K562 (cell line): ENCODE results near the gene C3. TPM values are rescaled to one million over a fixed set of nuclear protein-coding genes. Genes with fewer than 3 reads are reported as not detected.
A peak's percentile ranks its signal among the peaks of the same experiment; 100 is the strongest.

Source experiments
- CEBPB ChIP-seq: fragments of 450-650 bp; IDR thresholded peaks from 2 replicates; pipeline ENCODE4 v1.6.1; 2016; ENCODE audit warnings: missing genetic modification characterization, missing compliant biosample characterization
- CHD2 ChIP-seq: IDR thresholded peaks from 2 replicates; pipeline ENCODE4 v1.6.1; 2011; ENCODE audit warnings: low read depth, low read length
- DPF2 ChIP-seq: fragments of 450-650 bp; IDR thresholded peaks from 2 replicates; pipeline ENCODE4 v1.6.1; 2016
- MAFK ChIP-seq: IDR thresholded peaks from 2 replicates; pipeline ENCODE4 v1.6.1; 2011; ENCODE audit warnings: low read length, improper control_type of control experiment
- NELFE ChIP-seq: IDR thresholded peaks from 2 replicates; pipeline ENCODE4 v1.6.1; 2011; ENCODE audit warnings: mild to moderate bottlenecking; ENCODE audit not compliant: insufficient read depth, insufficient read length
- SETDB1 ChIP-seq: IDR thresholded peaks from one replicate; pipeline ENCODE4 v1.6.1; 2012; ENCODE audit warnings: low read length, control low read depth, inconsistent platforms
- SIRT6 ChIP-seq: IDR thresholded peaks from one replicate; pipeline ENCODE4 v1.6.1; 2012; ENCODE audit warnings: low read depth, mild to moderate bottlenecking, control low read depth, inconsistent platforms, low read length, moderate library complexity
- SP2 ChIP-seq: IDR thresholded peaks from 2 replicates; pipeline ENCODE4 v1.6.1; 2011; ENCODE audit warnings: mild to moderate bottlenecking, low read depth, low read length, moderate library complexity; ENCODE audit not compliant: poor library complexity, severe bottlenecking; ENCODE audit errors: extremely low read depth
- TCF3 ChIP-seq: sonication (generic); formaldehyde crosslinking; IDR thresholded peaks from 2 replicates; pipeline ENCODE4 v1.4.0; 2020; ENCODE audit warnings: mild to moderate bottlenecking, missing genetic modification reagents
- TFAM ChIP-seq: fragments of 250-450 bp; sonication (Bioruptor Pico); conservative IDR thresholded peaks from 2 replicates; pipeline ENCODE4 v1.5.0; 2021; ENCODE audit warnings: mild to moderate bottlenecking, moderate library complexity
- polyA plus RNA-seq, 8 experiments: library from polyadenylated mRNA; depleted of rRNA in 4 of 8; stranded (reverse) in 5 of 8; unstranded in 3 of 8; fragments of >200 nt; fragmentation: Nextera tagmentation in 2 of 8; fragmentation: Illumina TruSeq in 1 of 8; extraction: Ambion mirVana in 2 of 8; extraction: Trizol in 1 of 8; gene quantifications; 2 replicates each; pipeline versions ENCODE4 v1.2.1 to v1.2.3, GENCODE V29; 2011 to 2014; ENCODE audit warnings: inconsistent platforms in 1 of 8, missing spikeins in 1 of 8
- total RNA-seq, 7 experiments: library from RNA; depleted of rRNA in 6 of 7; stranded (reverse); fragments of >200 nt in 6 of 7; fragmentation: Illumina TruSeq in 2 of 7; extraction: Trizol in 2 of 7; gene quantifications; 2 replicates each; pipeline versions ENCODE4 v1.2.1 to v1.2.3, GENCODE V29; 2011 to 2021; ENCODE audit warnings: low replicate concordance in 1 of 7
- TF ChIP-seq, protein P1 (sequence below), 2 experiments: fragments of 450-650 bp in 1 of 2; IDR thresholded peaks; 2 replicates each; pipeline ENCODE4 v1.6.1; 2011 to 2017; ENCODE audit warnings: low read depth in 2 of 2, antibody characterized with exemption in 1 of 2, borderline replicate concordance in 1 of 2, low read length in 1 of 2, mild to moderate bottlenecking in 1 of 2, mixed read lengths in 1 of 2; ENCODE audit not compliant: control insufficient read depth in 1 of 2
- TF ChIP-seq, protein P2 (sequence below): sonication (generic); formaldehyde crosslinking; IDR thresholded peaks from 2 replicates; pipeline ENCODE4 v1.8.1; 2023; ENCODE audit warnings: mild to moderate bottlenecking, missing genetic modification reagents
- TF ChIP-seq, protein P3 (sequence below): sonication (generic); formaldehyde crosslinking; IDR thresholded peaks from 2 replicates; pipeline ENCODE4 v1.8.0; 2022; ENCODE audit warnings: mild to moderate bottlenecking, missing genetic modification reagents
- TF ChIP-seq, protein P4 (sequence below): fragments of 250-450 bp; sonication (Bioruptor Pico); IDR thresholded peaks from 2 replicates; pipeline ENCODE4 v1.8.0; 2022; ENCODE audit warnings: moderate library complexity, mild to moderate bottlenecking, inconsistent platforms
- TF ChIP-seq, protein P5 (sequence below): fragments of 250-450 bp; sonication (Bioruptor Pico); IDR thresholded peaks from 2 replicates; pipeline ENCODE4 v1.9.0; 2021; ENCODE audit warnings: mild to moderate bottlenecking, inconsistent platforms

The C3 gene
- total and polyA plus RNA-seq, 9 of the 15 experiments (the other 6 are each of a cell fraction or from before 2014, with no cell fraction given) = 0.59 to 10.6 (median 2.2) TPM

DNA sequence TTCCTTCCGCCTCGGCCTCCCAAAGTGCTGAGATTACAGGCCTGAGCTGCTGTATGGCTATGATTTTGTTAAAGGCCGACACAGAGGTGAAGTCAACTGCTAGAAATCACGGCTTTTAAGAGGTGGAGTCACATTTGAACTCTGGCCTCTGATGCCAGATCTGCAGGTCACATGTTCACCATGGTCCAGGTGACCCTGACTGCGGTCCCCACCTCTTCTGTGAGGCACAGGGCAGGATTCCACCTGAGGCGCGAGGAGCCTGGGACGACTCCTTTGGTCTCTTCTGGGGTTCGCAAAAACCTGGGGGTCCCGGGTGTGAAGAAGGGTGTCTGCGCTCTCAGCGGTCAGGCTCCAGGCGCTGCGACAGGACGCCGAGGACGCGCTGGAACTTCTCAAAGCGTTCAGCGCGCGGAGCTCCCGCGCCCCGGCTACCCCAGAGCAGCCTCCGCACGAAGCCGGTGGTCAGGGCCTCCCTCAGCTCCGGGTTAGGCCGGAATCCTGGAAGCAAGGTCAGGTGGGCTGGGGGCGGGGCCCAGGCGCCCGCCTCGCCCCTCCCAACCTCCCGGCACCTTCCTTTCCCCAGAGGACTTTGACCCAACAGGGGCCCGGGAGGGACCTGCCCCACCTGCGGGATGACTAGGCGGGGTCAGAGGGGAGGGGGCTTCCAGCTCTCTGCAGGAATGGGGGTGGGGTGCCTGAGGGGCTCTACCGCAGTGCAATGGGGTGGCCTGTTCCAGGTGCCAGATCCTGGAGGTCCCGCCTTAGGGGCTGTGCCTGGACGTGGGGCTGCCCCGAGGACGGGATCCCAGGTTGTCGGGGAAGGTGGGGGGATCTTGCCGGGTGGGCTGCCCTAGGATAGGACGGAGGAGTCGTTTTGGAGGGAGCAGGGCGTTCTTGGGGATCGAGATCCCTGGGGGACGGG is 32.1 kb upstream of the C3 start (continued):
- TF ChIP-seq, protein P1, sequence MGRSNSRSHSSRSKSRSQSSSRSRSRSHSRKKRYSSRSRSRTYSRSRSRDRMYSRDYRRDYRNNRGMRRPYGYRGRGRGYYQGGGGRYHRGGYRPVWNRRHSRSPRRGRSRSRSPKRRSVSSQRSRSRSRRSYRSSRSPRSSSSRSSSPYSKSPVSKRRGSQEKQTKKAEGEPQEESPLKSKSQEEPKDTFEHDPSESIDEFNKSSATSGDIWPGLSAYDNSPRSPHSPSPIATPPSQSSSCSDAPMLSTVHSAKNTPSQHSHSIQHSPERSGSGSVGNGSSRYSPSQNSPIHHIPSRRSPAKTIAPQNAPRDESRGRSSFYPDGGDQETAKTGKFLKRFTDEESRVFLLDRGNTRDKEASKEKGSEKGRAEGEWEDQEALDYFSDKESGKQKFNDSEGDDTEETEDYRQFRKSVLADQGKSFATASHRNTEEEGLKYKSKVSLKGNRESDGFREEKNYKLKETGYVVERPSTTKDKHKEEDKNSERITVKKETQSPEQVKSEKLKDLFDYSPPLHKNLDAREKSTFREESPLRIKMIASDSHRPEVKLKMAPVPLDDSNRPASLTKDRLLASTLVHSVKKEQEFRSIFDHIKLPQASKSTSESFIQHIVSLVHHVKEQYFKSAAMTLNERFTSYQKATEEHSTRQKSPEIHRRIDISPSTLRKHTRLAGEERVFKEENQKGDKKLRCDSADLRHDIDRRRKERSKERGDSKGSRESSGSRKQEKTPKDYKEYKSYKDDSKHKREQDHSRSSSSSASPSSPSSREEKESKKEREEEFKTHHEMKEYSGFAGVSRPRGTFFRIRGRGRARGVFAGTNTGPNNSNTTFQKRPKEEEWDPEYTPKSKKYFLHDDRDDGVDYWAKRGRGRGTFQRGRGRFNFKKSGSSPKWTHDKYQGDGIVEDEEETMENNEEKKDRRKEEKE (IDR thresholded peaks at IDR 0.05; ENCODE audit: borderline replicate concordance in 1 of 2, control insufficient read depth in 1 of 2, low read depth in 2 of 2, low read length in 1 of 2) = no peak
- TF ChIP-seq, protein P2, sequence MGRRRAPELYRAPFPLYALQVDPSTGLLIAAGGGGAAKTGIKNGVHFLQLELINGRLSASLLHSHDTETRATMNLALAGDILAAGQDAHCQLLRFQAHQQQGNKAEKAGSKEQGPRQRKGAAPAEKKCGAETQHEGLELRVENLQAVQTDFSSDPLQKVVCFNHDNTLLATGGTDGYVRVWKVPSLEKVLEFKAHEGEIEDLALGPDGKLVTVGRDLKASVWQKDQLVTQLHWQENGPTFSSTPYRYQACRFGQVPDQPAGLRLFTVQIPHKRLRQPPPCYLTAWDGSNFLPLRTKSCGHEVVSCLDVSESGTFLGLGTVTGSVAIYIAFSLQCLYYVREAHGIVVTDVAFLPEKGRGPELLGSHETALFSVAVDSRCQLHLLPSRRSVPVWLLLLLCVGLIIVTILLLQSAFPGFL = no peak
- TF ChIP-seq NELFE (no peak), SP2 (no peak), MAFK (no peak), TCF3 (CRISPR knock-in tag) (no peak), DPF2 (no peak), CEBPB (no peak), SIRT6 (no peak), SETDB1 (no peak), CHD2 (no peak), TFAM (CRISPR knock-in tag) (no peak)
- TF ChIP-seq, protein P3, sequence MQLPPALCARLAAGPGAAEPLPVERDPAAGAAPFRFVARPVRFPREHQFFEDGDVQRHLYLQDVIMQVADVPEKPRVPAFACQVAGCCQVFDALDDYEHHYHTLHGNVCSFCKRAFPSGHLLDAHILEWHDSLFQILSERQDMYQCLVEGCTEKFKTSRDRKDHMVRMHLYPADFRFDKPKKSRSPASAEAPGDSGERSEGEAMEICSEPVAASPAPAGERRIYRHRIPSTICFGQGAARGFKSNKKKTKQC (CRISPR knock-in tag) = 0 out of 2 replicates have a peak, but pooled peaks have one; percentile 1
- TF ChIP-seq, protein P4, sequence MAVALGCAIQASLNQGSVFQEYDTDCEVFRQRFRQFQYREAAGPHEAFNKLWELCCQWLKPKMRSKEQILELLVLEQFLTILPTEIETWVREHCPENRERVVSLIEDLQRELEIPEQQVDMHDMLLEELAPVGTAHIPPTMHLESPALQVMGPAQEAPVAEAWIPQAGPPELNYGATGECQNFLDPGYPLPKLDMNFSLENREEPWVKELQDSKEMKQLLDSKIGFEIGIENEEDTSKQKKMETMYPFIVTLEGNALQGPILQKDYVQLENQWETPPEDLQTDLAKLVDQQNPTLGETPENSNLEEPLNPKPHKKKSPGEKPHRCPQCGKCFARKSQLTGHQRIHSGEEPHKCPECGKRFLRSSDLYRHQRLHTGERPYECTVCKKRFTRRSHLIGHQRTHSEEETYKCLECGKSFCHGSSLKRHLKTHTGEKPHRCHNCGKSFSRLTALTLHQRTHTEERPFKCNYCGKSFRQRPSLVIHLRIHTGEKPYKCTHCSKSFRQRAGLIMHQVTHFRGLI (CRISPR knock-in tag) = no peak
- TF ChIP-seq, protein P5, sequence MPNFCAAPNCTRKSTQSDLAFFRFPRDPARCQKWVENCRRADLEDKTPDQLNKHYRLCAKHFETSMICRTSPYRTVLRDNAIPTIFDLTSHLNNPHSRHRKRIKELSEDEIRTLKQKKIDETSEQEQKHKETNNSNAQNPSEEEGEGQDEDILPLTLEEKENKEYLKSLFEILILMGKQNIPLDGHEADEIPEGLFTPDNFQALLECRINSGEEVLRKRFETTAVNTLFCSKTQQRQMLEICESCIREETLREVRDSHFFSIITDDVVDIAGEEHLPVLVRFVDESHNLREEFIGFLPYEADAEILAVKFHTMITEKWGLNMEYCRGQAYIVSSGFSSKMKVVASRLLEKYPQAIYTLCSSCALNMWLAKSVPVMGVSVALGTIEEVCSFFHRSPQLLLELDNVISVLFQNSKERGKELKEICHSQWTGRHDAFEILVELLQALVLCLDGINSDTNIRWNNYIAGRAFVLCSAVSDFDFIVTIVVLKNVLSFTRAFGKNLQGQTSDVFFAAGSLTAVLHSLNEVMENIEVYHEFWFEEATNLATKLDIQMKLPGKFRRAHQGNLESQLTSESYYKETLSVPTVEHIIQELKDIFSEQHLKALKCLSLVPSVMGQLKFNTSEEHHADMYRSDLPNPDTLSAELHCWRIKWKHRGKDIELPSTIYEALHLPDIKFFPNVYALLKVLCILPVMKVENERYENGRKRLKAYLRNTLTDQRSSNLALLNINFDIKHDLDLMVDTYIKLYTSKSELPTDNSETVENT (CRISPR knock-in tag) = no peak
